Bronchial epithelial cell (primary cell): Measurements from ENCODE around the gene CFAP74. TPM values are rescaled to one million over a fixed set of nuclear protein-coding genes. Genes with fewer than 3 reads are reported as not detected.

Source experiments
- DNase-seq: peaks from one replicate; pipeline ENCODE4 v3.0.0-alpha.2; 2010; ENCODE audit warnings: low read depth
- FAIRE-seq: peaks from 2 replicates; lab custom pipeline; 2011; peaks lifted over from hg19 to GRCh38; lab: Jason Lieb, UNC
- H3K27me3 ChIP-seq: 2 replicates; pipeline ENCODE4 v1.5.1; 2011; ENCODE audit warnings: low read length; ENCODE audit not compliant: control insufficient read depth, insufficient read depth
- H3K36me3 ChIP-seq: 2 replicates; pipeline ENCODE4 v1.5.1; 2011; ENCODE audit warnings: low read length; ENCODE audit not compliant: control insufficient read depth, insufficient read depth
- H3K4me3 ChIP-seq: 2 replicates; pipeline ENCODE4 v1.5.1; 2011; ENCODE audit warnings: mild to moderate bottlenecking, low read depth, low read length, control low read depth
- total RNA-seq: library from RNA; depleted of rRNA; stranded (reverse); fragments of >200 nt; gene quantifications from 2 replicates; pipeline ENCODE4 v1.2.1, GENCODE V29; 2014
- TF ChIP-seq, protein P1 (sequence below): IDR thresholded peaks from 2 replicates; pipeline ENCODE4 v1.5.1; 2011; ENCODE audit warnings: mild to moderate bottlenecking, moderate library complexity, low read length, control low read depth, inconsistent platforms; ENCODE audit not compliant: insufficient read depth, severe bottlenecking

CFAP74 gene
- total RNA-seq, 1 donor from 2014 or later, result not detected

GRCh38 chr1:2004856-2005255 lies 1.3 kb upstream of the CFAP74 start:
- Histone ChIP-seq H3K36me3 (no peaks in the 10 kb centered on the region), H3K27me3 (peaks cover 3% of the 10 kb centered on the region), H3K4me3 (no peak overlapping the region)
- FAIRE-seq, result no peak
- TF ChIP-seq, protein P1, sequence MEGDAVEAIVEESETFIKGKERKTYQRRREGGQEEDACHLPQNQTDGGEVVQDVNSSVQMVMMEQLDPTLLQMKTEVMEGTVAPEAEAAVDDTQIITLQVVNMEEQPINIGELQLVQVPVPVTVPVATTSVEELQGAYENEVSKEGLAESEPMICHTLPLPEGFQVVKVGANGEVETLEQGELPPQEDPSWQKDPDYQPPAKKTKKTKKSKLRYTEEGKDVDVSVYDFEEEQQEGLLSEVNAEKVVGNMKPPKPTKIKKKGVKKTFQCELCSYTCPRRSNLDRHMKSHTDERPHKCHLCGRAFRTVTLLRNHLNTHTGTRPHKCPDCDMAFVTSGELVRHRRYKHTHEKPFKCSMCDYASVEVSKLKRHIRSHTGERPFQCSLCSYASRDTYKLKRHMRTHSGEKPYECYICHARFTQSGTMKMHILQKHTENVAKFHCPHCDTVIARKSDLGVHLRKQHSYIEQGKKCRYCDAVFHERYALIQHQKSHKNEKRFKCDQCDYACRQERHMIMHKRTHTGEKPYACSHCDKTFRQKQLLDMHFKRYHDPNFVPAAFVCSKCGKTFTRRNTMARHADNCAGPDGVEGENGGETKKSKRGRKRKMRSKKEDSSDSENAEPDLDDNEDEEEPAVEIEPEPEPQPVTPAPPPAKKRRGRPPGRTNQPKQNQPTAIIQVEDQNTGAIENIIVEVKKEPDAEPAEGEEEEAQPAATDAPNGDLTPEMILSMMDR, result no peak
- DNase-seq, result no peak

DNA sequence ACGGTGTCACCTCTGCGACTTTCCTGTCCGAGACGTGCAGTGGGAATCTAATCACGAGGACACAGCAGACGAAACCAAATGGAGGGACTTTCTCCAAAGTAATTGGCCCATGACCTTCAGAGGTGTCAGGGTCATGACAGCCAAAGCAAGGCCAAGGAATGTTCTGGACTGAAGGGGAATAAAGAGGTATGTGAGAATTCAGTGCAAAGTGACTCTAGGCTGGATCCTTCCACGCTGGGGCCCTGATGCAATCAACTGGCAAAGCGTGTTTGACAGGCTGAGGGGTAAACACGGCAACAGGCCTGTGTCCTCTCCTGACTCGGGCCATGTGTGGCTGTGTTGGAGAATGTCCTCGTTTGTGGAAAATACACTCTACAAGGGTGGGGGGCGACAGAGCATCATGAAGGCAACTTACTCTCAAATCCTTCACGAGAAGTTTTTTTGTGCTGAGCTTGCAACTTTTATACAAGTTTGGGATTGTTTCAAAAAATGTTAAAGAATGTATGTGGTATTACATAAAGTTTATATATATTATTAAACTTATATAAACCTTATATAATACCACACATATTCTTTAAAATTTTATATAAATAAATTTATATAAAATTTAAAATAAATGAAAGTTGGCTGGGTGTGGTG lies 1.7 kb downstream of the CFAP74 start:
- TF ChIP-seq, protein P1, result no peak
- H3K27me3 ChIP-seq, result peaks cover 3% of the 10 kb centered on the region
- no peak overlapping the region for H3K4me3 ChIP-seq
- peak; percentile 25 for DNase-seq
- FAIRE-seq, result peak; percentile 82
- H3K36me3 ChIP-seq, result no peaks in the 10 kb centered on the region

- Histone ChIP-seq H3K27me3 (peaks cover 2% of the 10 kb centered on the region), H3K36me3 (no peaks in the 10 kb centered on the region), H3K4me3 (no peak overlapping the region)
- DNase-seq (no peak), FAIRE-seq (no peak)
- TF ChIP-seq, protein P1, result no peak
These were observed 2.7 kb downstream of the CFAP74 start for GRCh38 chr1:2000850-2001249.

DNA sequence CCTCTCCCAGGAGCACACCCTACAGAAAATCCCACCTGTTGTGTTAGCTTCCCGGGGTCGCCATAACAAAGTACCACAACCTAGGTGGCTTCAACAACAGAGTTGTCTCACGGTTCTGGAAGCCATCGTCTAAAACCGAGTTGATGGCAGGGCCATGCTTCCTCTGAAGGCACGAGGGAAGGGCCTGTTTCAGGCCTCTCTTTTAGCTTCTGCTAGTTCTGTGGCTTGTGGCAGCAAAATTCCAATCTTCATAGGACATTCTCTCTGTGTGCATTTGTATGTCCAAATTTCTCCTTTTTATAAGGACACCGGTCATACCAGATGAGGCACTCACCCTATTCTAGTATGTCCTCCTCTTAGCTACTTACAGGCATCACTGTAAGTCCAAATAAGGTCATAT lies 3.2 kb downstream of the CFAP74 start:
- TF ChIP-seq, protein P1, result no peak
- Histone ChIP-seq H3K36me3 (no peaks in the 10 kb centered on the region), H3K27me3 (peaks cover 1% of the 10 kb centered on the region), H3K4me3 (no peak overlapping the region)
- no peak for DNase-seq
- peak; percentile 43 for FAIRE-seq

- DNase-seq, result no peak
- H3K27me3 ChIP-seq, result no peaks in the 10 kb centered on the region
- no peak for FAIRE-seq
- no peaks in the 10 kb centered on the region for H3K36me3 ChIP-seq
- TF ChIP-seq, protein P1, result no peak
- no peak overlapping the region for H3K4me3 ChIP-seq
These were observed 6.0 kb downstream of the CFAP74 start for GRCh38 chr1:1997576-1997975.

DNA sequence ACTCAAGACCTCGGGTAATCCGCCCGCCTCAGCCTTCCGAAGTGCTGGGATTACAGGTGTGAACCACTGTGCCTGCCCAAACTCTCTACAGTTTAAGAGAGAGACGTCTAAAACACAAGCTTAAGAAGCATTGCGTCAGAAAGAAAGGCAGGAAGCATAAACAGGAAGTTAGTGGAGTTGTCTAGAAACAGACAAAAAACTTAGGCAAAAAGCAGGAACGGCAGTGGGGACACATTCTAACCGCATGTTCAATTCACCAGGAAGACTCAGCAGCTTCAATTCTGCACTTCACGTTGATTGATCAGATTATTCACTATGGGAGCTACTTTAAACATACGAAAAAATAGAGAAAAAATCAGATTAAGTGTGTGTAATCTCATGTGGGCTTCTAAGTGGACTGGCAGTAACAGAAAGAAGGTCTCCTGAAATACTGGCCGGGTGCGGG lies 7.4 kb downstream of the CFAP74 start:
- TF ChIP-seq, protein P1, result no peak
- FAIRE-seq (no peak), DNase-seq (no peak)
- no peak overlapping the region for H3K4me3 ChIP-seq
- no peaks in the 10 kb centered on the region for H3K27me3 ChIP-seq
- H3K36me3 ChIP-seq, result no peaks in the 10 kb centered on the region
